ENCODE results near the gene ZCCHC3. TPM values are rescaled to one million over a fixed set of nuclear protein-coding genes. Genes with fewer than 3 reads are reported as not detected.

Gene ZCCHC3
- polyA plus RNA-seq, 2 of the 4 experiments (the other 2 are of a cell fraction), result 17.4 to 17.7 TPM

GRCh38 chr20:347640-348484 lies 50.5 kb downstream of the ZCCHC3 start (continued):
- TF ChIP-seq RNF2 (IDR thresholded peaks at IDR 0.05; ENCODE audit: borderline replicate concordance, low read depth) (no peak), TFCP2L1 (CRISPR knock-in tag; IDR thresholded peaks at IDR 0.05) (no peak), RAD21 (conservative IDR thresholded peaks at IDR 0.05 in 1 of 2, IDR thresholded peaks at IDR 0.05 in 1 of 2) (no peak), CBX8 (IDR thresholded peaks at IDR 0.05) (no peak), KDM5A (IDR thresholded peaks at IDR 0.05) (no peak; the same call in none of the 2 replicates), POLR2AphosphoS2 (conservative IDR thresholded peaks at IDR 0.05; ENCODE audit: low read length) (no peak), EHF (CRISPR knock-in tag; IDR thresholded peaks at IDR 0.05) (no peak), HOXB13 (CRISPR knock-in tag; IDR thresholded peaks at IDR 0.05; ENCODE audit: low read depth) (no peak), HMGXB4 (CRISPR knock-in tag; IDR thresholded peaks at IDR 0.05; ENCODE audit: borderline replicate concordance) (no peak), POLR2A (IDR thresholded peaks at IDR 0.05; ENCODE audit: low read length) (peak; percentile 64), HDAC2 (IDR thresholded peaks at IDR 0.05) (no peak), CHD4 (IDR thresholded peaks at IDR 0.05; ENCODE audit: borderline replicate concordance) (no peak), GATA3 (IDR thresholded peaks at IDR 0.05; ENCODE audit: borderline replicate concordance) (no peak; the same call in 1 of the 2 replicates), MAFK (IDR thresholded peaks at IDR 0.05; ENCODE audit: partially characterized antibody) (no peak), ZC3H11A (IDR thresholded peaks at IDR 0.05) (no peak), EHMT2 (IDR thresholded peaks at IDR 0.05; ENCODE audit: low read depth) (no peak), ZFP36 (IDR thresholded peaks at IDR 0.05; ENCODE audit: borderline replicate concordance, partially characterized antibody) (no peak), FOXS1 (CRISPR knock-in tag; IDR thresholded peaks at IDR 0.05) (no peak), TP53 (CRISPR knock-in tag; IDR thresholded peaks at IDR 0.05) (peak; percentile 78), ESRRA (IDR thresholded peaks at IDR 0.05; ENCODE audit: borderline replicate concordance, low read length) (peak; percentile 98), ZSCAN20 (CRISPR knock-in tag; IDR thresholded peaks at IDR 0.05) (no peak), EP300 (IDR thresholded peaks at IDR 0.05) (no peak), RARB (CRISPR knock-in tag; IDR thresholded peaks at IDR 0.05) (no peak), RCOR1 (IDR thresholded peaks at IDR 0.05; ENCODE audit: low read depth, low read length) (no peak), HOXB5 (CRISPR knock-in tag; IDR thresholded peaks at IDR 0.05) (no peak), JUN (IDR thresholded peaks at IDR 0.05) (peak; percentile 34 to 93; a peak in 2 of 5 replicates), HEYL (CRISPR knock-in tag; IDR thresholded peaks at IDR 0.05) (no peak), ZNF302 (CRISPR knock-in tag; IDR thresholded peaks at IDR 0.05) (no peak), PHF8 (IDR thresholded peaks at IDR 0.05; ENCODE audit: borderline replicate concordance, low read depth) (peak; percentile 56; the same call in 1 of the 2 replicates), CTCF (IDR thresholded peaks at IDR 0.05) (no peak), KDM1A (IDR thresholded peaks at IDR 0.05; ENCODE audit: low read depth) (no peak), FOSL2 (IDR thresholded peaks at IDR 0.05) (no peak), FOSL2 (CRISPR knock-in tag; IDR thresholded peaks at IDR 0.05) (no peak), JUNB (IDR thresholded peaks at IDR 0.05) (no peak), NR3C1 (IDR thresholded peaks at IDR 0.05) (no peak)
- TF ChIP-seq, protein P1, sequence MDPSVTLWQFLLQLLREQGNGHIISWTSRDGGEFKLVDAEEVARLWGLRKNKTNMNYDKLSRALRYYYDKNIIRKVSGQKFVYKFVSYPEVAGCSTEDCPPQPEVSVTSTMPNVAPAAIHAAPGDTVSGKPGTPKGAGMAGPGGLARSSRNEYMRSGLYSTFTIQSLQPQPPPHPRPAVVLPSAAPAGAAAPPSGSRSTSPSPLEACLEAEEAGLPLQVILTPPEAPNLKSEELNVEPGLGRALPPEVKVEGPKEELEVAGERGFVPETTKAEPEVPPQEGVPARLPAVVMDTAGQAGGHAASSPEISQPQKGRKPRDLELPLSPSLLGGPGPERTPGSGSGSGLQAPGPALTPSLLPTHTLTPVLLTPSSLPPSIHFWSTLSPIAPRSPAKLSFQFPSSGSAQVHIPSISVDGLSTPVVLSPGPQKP (IDR thresholded peaks at IDR 0.05; ENCODE audit: low read depth, low read length), result 0 out of 2 replicates have a peak, but pooled peaks have one; percentile 23
- TF ChIP-seq, protein P2, sequence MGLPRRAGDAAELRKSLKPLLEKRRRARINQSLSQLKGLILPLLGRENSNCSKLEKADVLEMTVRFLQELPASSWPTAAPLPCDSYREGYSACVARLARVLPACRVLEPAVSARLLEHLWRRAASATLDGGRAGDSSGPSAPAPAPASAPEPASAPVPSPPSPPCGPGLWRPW (IDR thresholded peaks at IDR 0.05), result no peak
- TF ChIP-seq, protein P3, sequence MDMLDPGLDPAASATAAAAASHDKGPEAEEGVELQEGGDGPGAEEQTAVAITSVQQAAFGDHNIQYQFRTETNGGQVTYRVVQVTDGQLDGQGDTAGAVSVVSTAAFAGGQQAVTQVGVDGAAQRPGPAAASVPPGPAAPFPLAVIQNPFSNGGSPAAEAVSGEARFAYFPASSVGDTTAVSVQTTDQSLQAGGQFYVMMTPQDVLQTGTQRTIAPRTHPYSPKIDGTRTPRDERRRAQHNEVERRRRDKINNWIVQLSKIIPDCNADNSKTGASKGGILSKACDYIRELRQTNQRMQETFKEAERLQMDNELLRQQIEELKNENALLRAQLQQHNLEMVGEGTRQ (IDR thresholded peaks at IDR 0.05), result no peak; the same call in 1 of the 2 replicates
- TF ChIP-seq, protein P4, sequence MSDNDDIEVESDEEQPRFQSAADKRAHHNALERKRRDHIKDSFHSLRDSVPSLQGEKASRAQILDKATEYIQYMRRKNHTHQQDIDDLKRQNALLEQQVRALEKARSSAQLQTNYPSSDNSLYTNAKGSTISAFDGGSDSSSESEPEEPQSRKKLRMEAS (IDR thresholded peaks at IDR 0.05), result peak; percentile 35
